IPS-20b (cell line): ENCODE data around the gene STX8.

ENCODE experiments used
- H3K27ac ChIP-seq: one replicate; pipeline ENCODE4 v1.5.1; 2013; ENCODE audit warnings: low read length
- H3K27me3 ChIP-seq: 2 replicates; pipeline ENCODE4 v1.6.1; 2013; ENCODE audit warnings: mild to moderate bottlenecking, low read length, inconsistent platforms; ENCODE audit not compliant: insufficient read depth
- H3K36me3 ChIP-seq: 2 replicates; pipeline ENCODE4 v1.6.1; 2013; ENCODE audit warnings: low read depth, mild to moderate bottlenecking, inconsistent platforms, low read length, moderate library complexity; ENCODE audit not compliant: insufficient read depth
- H3K4me1 ChIP-seq: 2 replicates; pipeline ENCODE4 v1.6.1; 2013; ENCODE audit warnings: mild to moderate bottlenecking, control low read depth, inconsistent platforms, low read length, moderate library complexity; ENCODE audit not compliant: insufficient read depth
- H3K4me3 ChIP-seq: 2 replicates; pipeline ENCODE4 v1.5.1; 2013; ENCODE audit warnings: mild to moderate bottlenecking, low read length, inconsistent platforms
- H3K9ac ChIP-seq: 2 replicates; pipeline ENCODE4 v1.6.1; 2013; ENCODE audit warnings: low read depth, mild to moderate bottlenecking, inconsistent platforms, low read length, moderate library complexity
- H3K9me3 ChIP-seq: 2 replicates; pipeline ENCODE4 v1.6.1; 2013; ENCODE audit warnings: mild to moderate bottlenecking, low read depth, low read length, inconsistent platforms; ENCODE audit not compliant: insufficient read depth

The STX8 gene

DNA sequence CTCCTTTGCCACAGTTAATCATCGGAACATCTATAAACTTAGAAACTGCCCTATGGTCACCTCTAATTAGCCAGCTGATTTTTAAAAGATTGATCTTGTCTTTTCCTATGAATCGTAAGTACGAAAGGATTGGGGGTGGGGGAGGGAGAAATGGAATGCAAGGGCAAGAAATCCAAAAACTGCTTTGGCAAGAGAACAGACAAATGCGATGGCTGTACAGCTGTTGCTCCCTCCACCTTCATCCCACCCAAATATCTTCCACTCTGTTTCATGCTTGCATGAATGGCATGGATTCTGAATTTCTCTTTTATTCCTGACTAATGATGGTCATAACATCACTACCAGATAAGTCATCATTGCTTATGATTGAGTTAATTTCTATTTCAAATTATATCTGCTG lies 165.7 kb downstream of the STX8 start:
- Histone ChIP-seq H3K36me3 (no peaks in the 10 kb centered on the region), H3K27me3 (no peaks in the 10 kb centered on the region), H3K9me3 (no peaks in the 10 kb centered on the region; the same call in 1 of the 2 replicates), H3K9ac (no peak overlapping the region), H3K27ac (no peak overlapping the region), H3K4me3 (no peak overlapping the region), H3K4me1 (no peaks in the 10 kb centered on the region)

DNA sequence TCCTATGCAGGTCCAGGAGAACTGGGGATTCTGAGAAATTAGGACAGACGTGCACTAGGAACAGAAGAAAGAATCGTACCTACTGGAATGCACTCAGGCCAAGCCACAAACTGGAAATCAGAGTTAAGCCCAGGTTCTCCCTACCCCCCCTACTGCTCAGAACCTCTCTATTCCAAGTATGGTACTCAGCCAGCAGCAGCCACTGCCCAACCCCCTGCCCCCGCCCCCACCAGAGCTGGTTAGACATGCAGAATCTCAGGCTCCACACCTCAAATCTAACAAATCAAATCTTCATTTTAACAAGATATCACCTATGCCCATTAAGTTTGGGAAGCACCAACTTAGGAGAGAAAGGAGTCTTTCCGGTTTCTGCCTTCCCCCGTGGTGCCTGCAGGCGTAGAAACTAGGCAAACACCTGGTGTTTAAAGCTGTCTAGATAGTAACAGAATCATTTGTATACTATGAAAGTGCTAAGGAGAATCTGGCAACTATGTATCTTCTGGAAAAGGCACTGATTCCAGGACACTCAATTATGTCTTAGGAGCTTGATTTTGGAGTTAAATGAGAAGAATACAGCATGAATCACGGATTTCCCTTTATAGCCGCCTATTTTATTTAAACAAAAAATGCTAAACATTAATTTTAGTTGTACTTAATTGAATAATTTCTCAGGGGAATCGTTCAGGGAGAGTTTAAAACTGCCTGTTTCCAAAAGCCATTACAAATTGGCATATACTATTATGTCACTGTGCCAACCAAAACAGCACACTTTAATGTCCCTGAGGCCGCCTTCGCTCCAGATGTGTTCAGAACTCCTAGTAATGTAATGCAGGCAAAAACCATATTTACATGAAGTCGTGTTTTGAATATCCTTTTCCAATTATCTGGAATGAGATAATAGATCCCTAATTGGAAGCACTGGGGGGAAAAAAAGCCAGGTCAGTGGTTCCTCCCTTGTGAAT lies 166.5 kb downstream of the STX8 start:
- Histone ChIP-seq H3K9me3 (no peaks in the 10 kb centered on the region; the same call in 1 of the 2 replicates), H3K27me3 (no peaks in the 10 kb centered on the region), H3K4me3 (no peak overlapping the region), H3K36me3 (no peaks in the 10 kb centered on the region), H3K9ac (no peak overlapping the region), H3K4me1 (no peaks in the 10 kb centered on the region), H3K27ac (no peak overlapping the region)

GRCh38 chr17:9408381-9408780 lies 167.2 kb downstream of the STX8 start:
- Histone ChIP-seq H3K4me1 (no peaks in the 10 kb centered on the region), H3K36me3 (no peaks in the 10 kb centered on the region), H3K9me3 (no peaks in the 10 kb centered on the region; the same call in 1 of the 2 replicates), H3K27ac (no peak overlapping the region), H3K4me3 (no peak overlapping the region), H3K9ac (no peak overlapping the region), H3K27me3 (no peaks in the 10 kb centered on the region)

- H3K9ac ChIP-seq = no peak overlapping the region
- no peaks in the 10 kb centered on the region for H3K36me3 ChIP-seq
- H3K27ac ChIP-seq = no peak overlapping the region
- H3K9me3 ChIP-seq = no peaks in the 10 kb centered on the region; the same call in 1 of the 2 replicates
- peaks cover 6% of the 10 kb centered on the region; the same call in 1 of the 2 replicates for H3K4me1 ChIP-seq
- no peak overlapping the region for H3K4me3 ChIP-seq
- H3K27me3 ChIP-seq = no peaks in the 10 kb centered on the region
Measured at GRCh38 chr17:9406046-9406606, 169.5 kb downstream of the STX8 start.

DNA sequence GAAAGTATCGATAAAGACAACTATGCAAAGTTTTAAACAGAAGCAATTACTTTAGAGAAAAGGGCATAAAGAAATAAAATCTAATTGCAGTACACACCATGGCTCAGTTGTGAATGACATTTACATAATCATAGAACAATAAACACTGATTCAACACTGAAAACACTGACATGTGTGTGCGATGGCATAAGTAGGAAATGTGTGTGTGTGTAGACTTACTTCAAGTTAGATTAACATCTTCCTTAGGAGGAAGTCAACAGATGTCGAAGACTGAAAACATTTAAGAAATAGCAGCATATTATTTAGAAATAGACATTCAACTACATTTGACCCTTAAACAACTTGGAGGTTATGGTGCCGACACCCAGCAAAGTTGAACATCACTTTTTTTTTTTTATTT lies 172.4 kb downstream of the STX8 start:
- no peaks in the 10 kb centered on the region for H3K27me3 ChIP-seq

GRCh38 chr17:9402590-9403199 lies 172.9 kb downstream of the STX8 start:
- H3K4me1 ChIP-seq = peaks cover 6% of the 10 kb centered on the region; the same call in 1 of the 2 replicates
- no peaks in the 10 kb centered on the region for H3K27me3 ChIP-seq
- H3K9ac ChIP-seq = no peak overlapping the region

More for the DNA sequence above, 172.4 kb downstream of the STX8 start:
- no peak overlapping the region for H3K4me3 ChIP-seq
- no peak overlapping the region for H3K9ac ChIP-seq
- no peaks in the 10 kb centered on the region; the same call in 1 of the 2 replicates for H3K9me3 ChIP-seq
- H3K27ac ChIP-seq = no peak overlapping the region
- peaks cover 6% of the 10 kb centered on the region; the same call in 1 of the 2 replicates for H3K4me1 ChIP-seq
- no peaks in the 10 kb centered on the region for H3K36me3 ChIP-seq

GRCh38 chr17:9401434-9401833 lies 174.2 kb downstream of the STX8 start:
- Histone ChIP-seq H3K4me3 (no peak overlapping the region), H3K9ac (no peak overlapping the region), H3K4me1 (peaks cover 6% of the 10 kb centered on the region; the same call in 1 of the 2 replicates), H3K9me3 (no peaks in the 10 kb centered on the region; the same call in 1 of the 2 replicates), H3K27me3 (no peaks in the 10 kb centered on the region), H3K36me3 (no peaks in the 10 kb centered on the region), H3K27ac (no peak overlapping the region)

More at GRCh38 chr17:9402590-9403199, 172.9 kb downstream of the STX8 start:
- H3K27ac ChIP-seq = no peak overlapping the region
- H3K36me3 ChIP-seq = no peaks in the 10 kb centered on the region
- no peaks in the 10 kb centered on the region; the same call in 1 of the 2 replicates for H3K9me3 ChIP-seq
- H3K4me3 ChIP-seq = no peak overlapping the region

GRCh38 chr17:9389111-9389527 lies 186.5 kb downstream of the STX8 start:
- Histone ChIP-seq H3K9me3 (peaks cover 7% of the 10 kb centered on the region; the same call in 1 of the 2 replicates), H3K27ac (no peak overlapping the region), H3K36me3 (no peaks in the 10 kb centered on the region), H3K4me1 (no peaks in the 10 kb centered on the region), H3K4me3 (no peak overlapping the region), H3K9ac (no peak overlapping the region), H3K27me3 (no peaks in the 10 kb centered on the region)

- Histone ChIP-seq H3K9ac (no peak overlapping the region), H3K4me1 (no peaks in the 10 kb centered on the region), H3K27me3 (no peaks in the 10 kb centered on the region), H3K9me3 (no peaks in the 10 kb centered on the region), H3K36me3 (no peaks in the 10 kb centered on the region), H3K27ac (no peak overlapping the region), H3K4me3 (no peak overlapping the region)
Measured at GRCh38 chr17:9386401-9386800, 189.2 kb downstream of the STX8 start.

GRCh38 chr17:9383826-9384225 lies 191.8 kb downstream of the STX8 start:
- H3K27ac ChIP-seq = no peak overlapping the region
- H3K4me3 ChIP-seq = no peak overlapping the region
- H3K36me3 ChIP-seq = no peaks in the 10 kb centered on the region
- no peak overlapping the region for H3K9ac ChIP-seq
- H3K9me3 ChIP-seq = no peaks in the 10 kb centered on the region
- no peaks in the 10 kb centered on the region for H3K4me1 ChIP-seq
- no peaks in the 10 kb centered on the region for H3K27me3 ChIP-seq

- H3K4me3 ChIP-seq = no peak overlapping the region
- no peak overlapping the region for H3K27ac ChIP-seq
- H3K27me3 ChIP-seq = no peaks in the 10 kb centered on the region
- no peaks in the 10 kb centered on the region for H3K36me3 ChIP-seq
- H3K4me1 ChIP-seq = no peaks in the 10 kb centered on the region
- no peak overlapping the region for H3K9ac ChIP-seq
- H3K9me3 ChIP-seq = no peaks in the 10 kb centered on the region
Measured at GRCh38 chr17:9382626-9383025, 193.0 kb downstream of the STX8 start.
